Brain microvascular endothelial cell (primary cell): ENCODE results near the gene ZNF423.

Source experiments
- DNase-seq: peaks from one replicate; pipeline ENCODE4 v3.0.0-alpha.2; 2020
- H3K27ac ChIP-seq: fragments of 250-450 bp; sonication (Bioruptor Pico); 2 replicates; pipeline ENCODE4 v1.5.1; 2020; ENCODE audit warnings: mild to moderate bottlenecking, moderate library complexity
- H3K27me3 ChIP-seq: fragments of 250-450 bp; sonication (Bioruptor Pico); replicated peaks from 2 replicates; pipeline ENCODE4 v1.5.1; 2020; ENCODE audit warnings: mild to moderate bottlenecking
- H3K36me3 ChIP-seq: fragments of 250-450 bp; sonication (Bioruptor Pico); replicated peaks from 2 replicates; pipeline ENCODE4 v1.5.1; 2020; ENCODE audit warnings: mild to moderate bottlenecking
- H3K4me3 ChIP-seq: 2 replicates; pipeline ENCODE4 v1.5.1; 2011; ENCODE audit warnings: low read depth, mild to moderate bottlenecking, control low read depth, low read length, moderate library complexity
- CTCF ChIP-seq: IDR thresholded peaks from 2 replicates; pipeline ENCODE4 v1.5.1; 2011; ENCODE audit warnings: low read depth, mild to moderate bottlenecking, moderate library complexity, low read length, control low read depth, inconsistent platforms; ENCODE audit errors: missing control alignments
- in situ Hi-C: cut with HindIII; loops from 2 replicates; pipeline ENCODE4 v1.10.0; 2017; ENCODE audit warnings: low sequenced_read_pairs, low pct_ligation_motif_present

Gene ZNF423

GRCh38 chr16:49651996-49652395 lies 203.9 kb downstream of the ZNF423 start:
- H3K27me3 ChIP-seq, result no peaks in the 10 kb centered on the region
- DNase-seq, result no peak
- in situ Hi-C loops, result no loop called here
- TF ChIP-seq CTCF, result no peak
- H3K27ac ChIP-seq, result no peak overlapping the region
- no peak overlapping the region for H3K4me3 ChIP-seq
- no peaks in the 10 kb centered on the region for H3K36me3 ChIP-seq

GRCh38 chr16:49651226-49651625 lies 204.7 kb downstream of the ZNF423 start:
- no peak for TF ChIP-seq CTCF
- in situ Hi-C loops, result no loop called here

GRCh38 chr16:49650603-49651002 lies 205.3 kb downstream of the ZNF423 start:
- Histone ChIP-seq H3K4me3 (no peak overlapping the region), H3K27me3 (no peaks in the 10 kb centered on the region), H3K36me3 (no peaks in the 10 kb centered on the region), H3K27ac (no peak overlapping the region)
- in situ Hi-C loops, result no loop called here
- no peak for DNase-seq
- TF ChIP-seq CTCF, result no peak

More at GRCh38 chr16:49651226-49651625, 204.7 kb downstream of the ZNF423 start:
- Histone ChIP-seq H3K4me3 (no peak overlapping the region), H3K27me3 (no peaks in the 10 kb centered on the region), H3K36me3 (no peaks in the 10 kb centered on the region), H3K27ac (no peak overlapping the region)
- no peak for DNase-seq

- Histone ChIP-seq H3K4me3 (no peak overlapping the region), H3K27me3 (no peaks in the 10 kb centered on the region), H3K36me3 (no peaks in the 10 kb centered on the region), H3K27ac (no peak overlapping the region)
- TF ChIP-seq CTCF, result no peak
- in situ Hi-C loops, result no loop called here
- peak; percentile 35 for DNase-seq
Measured at GRCh38 chr16:49649013-49649765, 206.7 kb downstream of the ZNF423 start.

GRCh38 chr16:49647673-49648072 lies 208.2 kb downstream of the ZNF423 start:
- no peak for DNase-seq
- Histone ChIP-seq H3K27ac (no peak overlapping the region), H3K27me3 (no peaks in the 10 kb centered on the region), H3K36me3 (no peaks in the 10 kb centered on the region), H3K4me3 (no peak overlapping the region)
- TF ChIP-seq CTCF, result no peak
- in situ Hi-C loops, result no loop called here

DNA sequence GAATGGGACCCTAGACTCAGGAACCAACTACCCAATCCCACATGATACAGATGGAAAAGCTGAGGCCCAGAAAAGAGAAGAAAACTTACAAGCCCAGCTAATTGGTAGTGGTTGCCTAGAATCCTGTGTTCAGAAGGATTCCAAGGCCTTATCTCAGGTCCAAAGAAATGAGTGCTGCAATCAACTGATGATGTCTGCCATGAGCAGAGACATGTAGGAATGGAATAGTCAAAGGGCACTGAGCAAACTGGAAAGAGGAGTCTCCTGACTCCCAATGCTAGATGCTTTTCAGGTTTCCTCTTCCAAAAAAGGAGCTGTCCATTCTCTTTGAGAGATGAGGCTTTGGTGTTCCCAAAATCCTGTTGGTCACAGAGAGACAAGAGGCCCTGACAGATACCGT lies 210.6 kb downstream of the ZNF423 start:
- Histone ChIP-seq H3K27ac (no peak overlapping the region), H3K27me3 (no peaks in the 10 kb centered on the region), H3K36me3 (no peaks in the 10 kb centered on the region), H3K4me3 (no peak overlapping the region)
- DNase-seq, result no peak
- in situ Hi-C loops, result no loop called here
- no peak for TF ChIP-seq CTCF
